ENCODE data around the gene SORCS2.

GRCh38 chr4:7200801-7201200 is 8.5 kb downstream of the SORCS2 start:
- no peak for TF ChIP-seq CTCF (IDR thresholded peaks at IDR 0.05)
- no peak for TF ChIP-seq POLR2A (IDR thresholded peaks at IDR 0.05)

All from esophagus squamous epithelium (tissue), 4 donors.